NCI-H2227 (cell line): ENCODE results near the gene TMA7.

Source experiments
- DNase-seq: peaks from one replicate; lab custom pipeline; 2025; ENCODE audit not compliant: unreplicated experiment; lab: John Stamatoyannopoulos, UW

The TMA7 gene

DNA sequence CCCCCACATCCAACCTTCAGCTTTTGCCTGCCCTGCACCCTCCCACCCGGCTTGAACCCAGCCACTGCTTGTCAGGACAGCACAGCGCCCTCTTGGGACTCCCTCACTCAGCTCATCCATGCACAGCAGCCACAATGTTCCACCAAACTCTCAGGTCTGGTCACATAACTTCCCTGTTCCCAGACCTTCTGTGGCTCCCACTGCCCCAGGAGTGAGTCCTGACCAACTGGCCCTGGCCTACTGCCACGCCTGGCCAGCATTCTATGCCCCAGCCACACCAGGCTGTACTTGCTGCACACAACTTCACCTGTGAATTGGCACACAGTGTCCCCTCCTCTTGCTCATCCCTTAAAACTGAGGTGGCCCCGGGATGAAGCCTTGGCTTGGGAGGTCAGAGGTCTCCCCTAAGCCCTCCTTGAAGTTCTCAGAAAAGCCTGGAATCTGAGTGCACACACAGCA, 31.2 kb upstream of the TMA7 start:
- no peak for DNase-seq

GRCh38 chr3:48409291-48410201, 30.5 kb upstream of the TMA7 start:
- DNase-seq, result no peak

- DNase-seq, result no peak
These were observed 29.6 kb upstream of the TMA7 start for GRCh38 chr3:48410205-48411040.

DNA sequence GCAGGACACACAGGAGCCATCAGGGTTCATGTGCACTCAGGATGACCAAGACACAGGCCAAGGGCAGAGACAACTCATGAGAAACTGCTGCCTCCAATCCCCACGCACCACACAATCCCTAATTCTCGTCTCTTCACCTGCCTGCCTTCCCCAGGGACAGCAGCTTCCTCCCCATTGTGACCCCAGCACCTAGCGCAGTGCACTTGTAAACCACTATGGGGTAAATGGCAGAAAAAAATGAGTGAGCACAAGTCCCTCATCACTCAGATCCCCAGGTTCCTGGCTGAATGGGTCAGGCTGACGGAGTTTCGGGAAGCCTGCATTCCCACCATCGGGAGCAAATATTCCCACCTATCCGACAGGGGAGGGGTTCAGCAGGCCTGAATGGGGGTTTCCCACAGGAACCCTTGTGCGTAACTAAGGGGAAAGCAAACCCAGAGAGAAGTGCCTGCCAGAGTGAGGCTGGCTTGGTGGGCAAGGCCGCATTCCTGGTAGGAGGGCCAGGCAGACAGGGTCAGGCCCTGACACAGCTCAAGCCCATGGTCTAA, 28.9 kb upstream of the TMA7 start:
- no peak for DNase-seq

DNA sequence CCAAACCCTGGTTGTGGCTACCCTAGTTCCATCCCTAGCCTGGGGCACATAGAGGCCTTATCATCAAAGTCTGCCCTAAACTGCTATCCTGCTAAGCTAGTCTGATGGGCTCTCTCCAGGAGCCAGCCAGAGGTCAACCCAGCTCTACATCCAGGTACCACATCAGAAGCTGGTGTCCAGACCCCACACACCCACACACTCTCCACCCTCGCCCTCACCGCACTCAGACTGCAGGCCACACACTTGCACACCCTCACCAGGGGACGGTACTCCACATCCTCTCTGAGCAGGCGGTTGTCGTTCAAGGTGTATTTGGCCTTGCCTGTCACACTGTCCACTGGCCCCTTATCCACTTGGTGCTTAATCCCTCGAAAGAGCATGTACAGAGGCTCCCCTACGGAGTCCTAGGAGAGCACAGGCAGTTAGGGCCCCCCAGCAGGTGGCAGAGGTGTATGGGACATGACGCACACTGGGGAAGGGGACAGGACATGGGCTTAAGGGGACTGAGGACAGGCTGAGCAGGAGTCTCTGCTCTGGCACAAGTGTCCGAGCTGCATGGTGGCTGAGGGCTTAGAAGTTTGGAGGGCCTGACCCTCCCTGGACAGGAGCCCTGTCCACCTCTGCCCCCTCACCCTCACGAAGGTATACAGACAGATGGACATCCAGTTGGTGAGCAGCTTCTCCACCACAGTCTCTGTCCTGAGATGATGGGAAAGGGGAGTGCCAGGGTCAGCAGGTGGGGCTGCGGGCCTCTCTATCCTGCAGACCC, 28.3 kb upstream of the TMA7 start:
- no peak for DNase-seq

DNA sequence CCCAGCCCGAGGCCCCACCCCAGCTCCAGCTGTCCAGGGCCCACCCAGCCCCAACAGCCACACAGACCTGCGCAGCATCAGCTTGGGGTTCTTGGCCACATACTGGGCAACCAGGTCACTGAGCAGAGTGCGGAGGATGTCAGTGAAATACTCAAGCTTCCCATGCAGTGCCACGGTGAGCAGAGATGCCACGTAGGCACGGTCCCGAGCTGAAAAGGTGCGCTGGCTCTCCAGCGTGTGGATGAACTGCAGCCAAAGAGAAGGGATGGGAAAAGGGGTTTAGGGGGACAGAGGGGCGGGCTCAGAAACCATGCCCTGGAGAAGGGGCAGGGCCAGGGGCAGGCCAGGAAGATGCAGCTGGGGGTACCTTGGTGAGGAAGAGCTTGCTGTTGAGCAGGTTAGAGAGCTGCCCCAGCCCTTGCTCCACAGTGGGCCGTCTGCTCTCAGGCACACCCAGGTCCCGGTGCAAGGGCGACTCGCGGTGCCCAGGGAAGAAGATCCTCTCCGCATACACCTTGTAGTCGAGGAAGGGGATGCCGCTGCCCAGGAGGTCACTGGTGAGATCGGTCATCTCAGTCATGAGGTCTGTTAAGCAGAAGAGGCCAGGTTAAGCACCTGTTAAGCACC, 27.6 kb upstream of the TMA7 start:
- no peak for DNase-seq

DNA sequence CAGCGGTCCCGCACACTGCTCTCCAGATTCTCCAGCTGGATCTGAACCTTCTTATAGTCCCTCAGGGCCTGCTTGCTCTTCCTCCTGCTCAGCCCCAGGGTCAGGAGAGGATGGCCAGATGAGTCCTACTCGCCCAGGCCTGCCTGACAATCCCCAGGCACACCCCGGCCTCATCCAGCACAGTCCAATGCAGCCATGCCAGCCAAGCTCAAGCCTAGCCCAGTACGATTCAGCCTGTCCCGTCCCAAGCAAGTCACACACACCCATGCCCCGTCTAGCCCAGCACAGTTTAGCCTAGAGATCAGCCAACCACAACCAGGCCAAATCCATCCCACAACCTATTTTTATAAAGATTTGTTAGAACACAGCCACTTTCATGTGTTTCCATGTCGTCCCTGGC, 27.0 kb upstream of the TMA7 start:
- no peak for DNase-seq

DNA sequence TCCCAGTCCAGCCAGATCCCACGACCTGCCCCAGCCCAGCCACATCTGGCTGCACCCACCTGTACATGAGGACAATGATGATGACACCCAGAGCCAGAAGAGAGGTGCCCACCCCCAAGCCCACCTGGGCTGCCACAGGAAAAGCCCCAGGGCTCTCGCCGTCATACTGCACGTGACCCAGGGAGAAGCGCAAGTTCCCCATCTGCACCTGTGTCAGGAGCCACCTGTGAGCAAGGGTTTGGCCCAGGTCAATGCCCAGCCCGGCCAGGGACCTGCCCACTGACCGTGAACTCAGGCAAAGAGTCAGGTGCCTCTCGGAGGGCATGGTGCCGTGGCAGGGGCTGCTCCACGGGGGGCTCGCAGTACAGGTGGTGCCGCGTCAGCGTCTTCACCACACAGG, 26.4 kb upstream of the TMA7 start:
- DNase-seq, result no peak

GRCh38 chr3:48414376-48415250, 25.4 kb upstream of the TMA7 start:
- no peak for DNase-seq

DNA sequence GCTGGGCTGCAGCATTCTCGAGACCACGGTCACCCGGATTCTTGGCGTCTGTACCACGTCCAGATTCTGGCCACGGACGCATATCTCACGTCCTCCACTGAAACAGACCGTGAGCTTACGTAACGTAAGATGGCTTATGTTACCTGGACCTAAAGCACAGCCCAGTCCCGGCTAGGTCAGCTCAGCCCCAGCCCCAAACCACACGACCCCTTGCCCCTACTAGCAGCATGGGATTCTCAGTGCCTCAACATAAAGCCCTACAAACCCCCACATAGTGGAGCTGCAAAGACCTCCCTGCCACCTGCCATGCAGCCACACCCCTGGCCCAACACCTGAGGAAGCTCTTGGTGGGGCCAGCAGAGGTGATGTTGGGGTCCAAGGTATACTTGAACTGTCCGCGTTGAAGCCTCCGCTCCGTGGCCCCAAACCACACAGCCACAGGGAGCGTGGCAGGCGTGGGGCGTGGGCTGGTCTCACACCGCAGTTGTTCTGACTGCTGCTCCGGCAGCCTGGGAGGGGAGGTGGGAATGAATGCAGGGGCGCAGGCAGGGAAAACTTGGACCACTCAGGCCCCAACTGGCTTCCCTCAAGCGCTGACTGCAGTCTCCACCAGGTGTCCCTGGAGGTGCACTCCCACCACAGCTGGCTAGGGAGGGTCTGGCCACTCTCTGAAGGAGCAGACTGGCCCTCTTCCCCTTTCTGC, 24.7 kb upstream of the TMA7 start:
- DNase-seq, result no peak

- no peak for DNase-seq
These were observed 24.0 kb upstream of the TMA7 start for GRCh38 chr3:48416091-48416505.

- no peak for DNase-seq
These were observed 23.5 kb upstream of the TMA7 start for GRCh38 chr3:48416546-48416945.

DNA sequence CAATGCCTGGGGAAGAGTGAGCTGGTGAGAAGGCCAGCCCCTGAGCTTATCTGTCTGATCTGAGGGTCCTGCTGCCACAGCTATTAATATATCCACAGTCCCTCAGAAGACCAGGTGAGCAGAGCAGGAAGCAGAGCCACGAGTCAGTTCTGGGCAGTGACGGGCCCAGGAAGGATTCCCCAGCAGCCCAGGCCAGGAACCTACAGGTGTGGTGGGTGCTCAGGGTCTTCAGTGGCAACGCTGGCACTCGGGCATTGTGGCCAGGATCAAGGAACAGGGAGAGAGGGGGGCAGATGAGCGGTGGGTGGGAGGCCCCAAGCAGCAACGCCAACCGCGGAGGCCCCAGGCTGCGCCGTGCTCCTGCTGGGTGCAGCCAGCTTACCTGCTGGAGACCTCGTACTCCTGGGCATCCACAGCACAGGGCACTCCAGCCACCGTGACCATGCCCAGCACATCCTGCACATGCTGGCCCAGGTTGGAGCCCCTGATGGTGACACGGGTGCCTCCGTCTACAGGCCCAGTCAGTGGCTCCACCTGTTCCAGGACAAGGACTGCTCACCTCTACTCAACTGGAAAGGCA, 22.4 kb upstream of the TMA7 start:
- DNase-seq, result no peak

GRCh38 chr3:48418140-48418539, 21.9 kb upstream of the TMA7 start:
- DNase-seq, result no peak

GRCh38 chr3:48418651-48419050, 21.4 kb upstream of the TMA7 start:
- no peak for DNase-seq

DNA sequence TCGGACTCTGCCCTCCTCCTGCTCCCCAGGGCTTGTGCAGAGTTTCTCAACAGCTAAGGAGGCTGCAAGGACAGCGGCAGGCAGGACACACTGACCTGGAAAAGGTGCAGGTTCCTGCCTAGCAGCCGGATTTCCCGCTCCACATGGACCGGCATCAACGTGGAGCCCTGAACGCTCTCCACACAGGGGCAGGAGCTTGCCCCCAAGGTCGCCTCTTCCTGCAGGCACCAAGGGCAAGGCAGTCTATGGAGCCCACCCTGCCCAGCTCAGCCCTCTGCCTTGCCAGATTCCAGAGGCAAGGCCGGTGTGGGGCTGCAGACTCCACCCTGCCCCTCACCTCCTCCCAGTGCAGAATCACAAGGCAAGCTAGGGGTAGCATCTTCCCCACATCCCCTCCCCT, 20.9 kb upstream of the TMA7 start:
- no peak for DNase-seq

GRCh38 chr3:48419597-48419996, 20.5 kb upstream of the TMA7 start:
- DNase-seq, result no peak

DNA sequence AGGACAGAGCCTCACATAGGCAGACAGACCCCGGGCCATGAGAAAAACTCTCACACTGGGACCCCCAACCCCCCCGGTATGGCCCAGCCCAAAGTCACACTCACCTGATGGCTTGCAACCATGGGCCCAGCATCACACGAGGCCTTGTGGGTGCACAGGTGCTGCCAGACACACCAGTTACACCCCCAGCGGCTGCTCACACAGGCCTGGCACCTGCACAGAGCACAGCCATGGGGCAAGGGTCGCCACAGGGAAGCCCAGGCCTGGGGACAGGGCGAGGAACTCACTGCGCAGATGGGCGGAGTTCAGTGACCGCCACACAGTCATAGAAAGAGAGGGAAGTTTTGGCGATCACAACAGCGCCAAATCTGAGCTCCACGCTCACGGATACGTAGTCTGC, 19.5 kb upstream of the TMA7 start:
- DNase-seq, result no peak

DNA sequence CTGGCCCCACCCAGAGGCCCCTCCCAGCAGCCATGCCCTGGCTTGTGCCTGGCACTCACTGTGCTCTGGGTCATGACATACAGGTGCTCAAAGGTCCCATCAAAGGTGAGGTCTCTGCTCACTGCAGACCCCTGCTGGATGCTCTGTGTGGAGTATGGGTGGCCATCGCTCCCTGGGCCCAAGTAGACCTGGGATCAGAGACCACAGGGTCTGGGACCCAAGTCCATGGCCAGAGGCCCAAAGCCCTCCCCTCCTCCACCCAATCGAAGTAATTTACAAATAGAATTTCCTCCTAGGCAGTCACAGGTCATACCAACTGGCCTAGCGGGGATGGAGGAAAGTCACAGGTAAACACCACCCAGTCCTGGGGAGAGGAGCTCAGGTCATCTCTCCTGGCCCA, 17.8 kb upstream of the TMA7 start:
- no peak for DNase-seq
